ENCODE results near the gene FOXD4.
"Not testable (repeated sequence)": the region's sequence is repeated elsewhere in the genome, so short reads cannot be mapped to it uniquely, and the experiment has no call there.

DNA sequence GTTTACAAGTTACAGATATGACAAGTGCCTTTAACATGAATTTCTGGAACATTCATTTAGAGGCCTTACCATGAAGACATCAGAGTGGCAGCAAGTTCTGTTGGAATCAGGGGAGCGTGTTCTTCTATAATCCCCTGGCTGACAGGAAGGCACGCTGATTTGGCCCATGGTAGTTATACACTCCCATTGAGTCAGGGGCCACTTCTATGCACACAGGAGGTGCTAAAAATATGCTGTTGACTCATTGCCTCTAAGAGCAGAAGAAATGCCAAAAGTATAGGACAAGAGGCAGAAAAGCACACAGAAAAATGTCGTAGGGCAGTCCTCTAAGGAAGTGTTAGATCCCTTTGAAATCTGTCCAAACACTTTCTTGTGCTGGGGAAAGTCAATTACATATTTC, 39.9 kb downstream of the FOXD4 start:
- TF ChIP-seq CTCF (IDR thresholded peaks at IDR 0.05; ENCODE audit: low read depth, low read length); EZH2phosphoT487 (IDR thresholded peaks at IDR 0.05; ENCODE audit: low read depth): not testable (repeated sequence)
